ENCODE data around the gene DBET. TPM values are rescaled to one million over a fixed set of nuclear protein-coding genes. Genes with fewer than 3 reads are reported as not detected.
"Not testable (repeated sequence)": the region's sequence is repeated elsewhere in the genome, so short reads cannot be mapped to it uniquely, and the experiment has no call there.

Gene DBET
- total and polyA plus RNA-seq, 2 of the 13 experiments (the other 11 are each of a cell fraction or from before 2014, with no cell fraction given): not detected

DNA sequence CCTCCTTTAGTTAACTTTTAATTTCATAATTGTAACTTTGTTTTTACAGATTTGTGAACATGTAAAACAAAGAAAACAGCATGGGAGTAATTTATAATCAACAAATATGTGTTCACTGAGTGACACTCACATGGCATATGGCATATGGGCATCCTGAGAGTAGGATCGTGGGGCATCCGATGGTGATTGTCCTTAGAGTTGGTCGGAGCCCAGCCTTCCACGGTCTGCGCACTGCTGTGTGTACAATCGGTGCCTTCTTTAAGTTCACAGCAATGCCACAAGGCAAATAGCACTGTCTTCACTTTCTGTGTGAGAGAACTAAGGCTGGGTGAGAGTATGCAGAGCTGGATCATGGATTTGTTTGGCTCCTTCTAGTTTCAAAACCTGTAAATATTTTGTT lies 31.0 kb downstream of the DBET start:
- H4K20me1 ChIP-seq (ENCODE audit: insufficient read depth, low read length); H3K4me2 ChIP-seq (ENCODE audit: low read depth, low read length); CTCF ChIA-PET (ENCODE audit: low intra/inter-chr PET ratio, low total read pairs); ATAC-seq; H3K36me3 ChIP-seq (replicated peaks in 1 of 2; ENCODE audit: control insufficient read depth in 1 of 2, insufficient read depth in 2 of 2, low read length in 2 of 2); FAIRE-seq; H2AFZ ChIP-seq (ENCODE audit: low read length); in situ Hi-C loops (cut with HindIII; ENCODE audit: extremely low pct_ligation_motif_present, low pct_unique_long_range_greater_than_20kb); H3K27me3 ChIP-seq (ENCODE audit: control insufficient read depth in 1 of 2, insufficient read depth in 2 of 2, low read length in 2 of 2); POLR2A ChIA-PET; DNase-seq (ENCODE audit: low spot score); H3K4me3 ChIP-seq (replicated peaks in 1 of 3; ENCODE audit: insufficient read depth in 1 of 3, low read depth in 2 of 3, low read length in 3 of 3); H3K9me3 ChIP-seq (ENCODE audit: low read length); intact Hi-C loops (cut with micrococcal nuclease; ENCODE audit: unreplicated experiment); H3K9ac ChIP-seq (ENCODE audit: insufficient read depth, low read depth, low read length); H3K27ac ChIP-seq (ENCODE audit: extremely low read length, insufficient read depth, low read length); BruUV-seq (replicated peaks); H3K4me1 ChIP-seq (ENCODE audit: insufficient read depth, low read length); H3K79me2 ChIP-seq (ENCODE audit: insufficient read depth, low read length): not testable (repeated sequence)
- no CpG with 5 or more reads among the region's 6 CpGs for WGBS (ENCODE audit: low lambda C conversion rate)

DNA sequence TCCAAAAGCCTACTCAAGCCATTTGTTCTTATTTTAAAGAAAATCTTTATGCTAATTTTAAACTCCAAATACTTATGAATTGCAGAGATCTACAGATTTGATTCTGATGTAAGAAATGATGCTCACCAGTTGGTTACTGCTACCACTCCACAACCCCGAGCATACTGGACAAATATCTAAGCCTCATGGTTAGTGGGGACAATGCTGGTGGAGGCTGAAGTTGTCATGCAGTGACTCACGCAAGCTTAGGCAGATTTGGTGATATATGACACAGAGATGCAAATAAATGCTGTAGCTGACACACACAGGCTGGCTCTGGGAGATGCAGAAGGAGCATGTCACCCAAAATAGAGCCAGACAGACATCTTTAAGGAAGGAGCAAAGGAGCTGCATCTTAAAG lies 35.3 kb downstream of the DBET start:
- H3K27ac ChIP-seq (ENCODE audit: extremely low read length, insufficient read depth, low read length); POLR2A ChIA-PET; H3K4me3 ChIP-seq (replicated peaks in 1 of 3; ENCODE audit: insufficient read depth in 1 of 3, low read depth in 2 of 3, low read length in 3 of 3); H3K4me2 ChIP-seq (ENCODE audit: low read depth, low read length); H3K36me3 ChIP-seq (replicated peaks in 1 of 2; ENCODE audit: control insufficient read depth in 1 of 2, insufficient read depth in 2 of 2, low read length in 2 of 2); H3K9ac ChIP-seq (ENCODE audit: insufficient read depth, low read depth, low read length); CTCF ChIA-PET (ENCODE audit: low intra/inter-chr PET ratio, low total read pairs); in situ Hi-C loops (cut with HindIII; ENCODE audit: extremely low pct_ligation_motif_present, low pct_unique_long_range_greater_than_20kb); H2AFZ ChIP-seq (ENCODE audit: low read length); H3K27me3 ChIP-seq (ENCODE audit: control insufficient read depth in 1 of 2, insufficient read depth in 2 of 2, low read length in 2 of 2); H4K20me1 ChIP-seq (ENCODE audit: insufficient read depth, low read length); intact Hi-C loops (cut with micrococcal nuclease; ENCODE audit: unreplicated experiment); BruUV-seq (replicated peaks); H3K79me2 ChIP-seq (ENCODE audit: insufficient read depth, low read length); H3K4me1 ChIP-seq (ENCODE audit: insufficient read depth, low read length); DNase-seq (ENCODE audit: low spot score); H3K9me3 ChIP-seq (ENCODE audit: low read length); ATAC-seq; FAIRE-seq: not testable (repeated sequence)
- WGBS (ENCODE audit: low lambda C conversion rate): 9% methylated on average over 2 of the region's 2 CpGs

DNA sequence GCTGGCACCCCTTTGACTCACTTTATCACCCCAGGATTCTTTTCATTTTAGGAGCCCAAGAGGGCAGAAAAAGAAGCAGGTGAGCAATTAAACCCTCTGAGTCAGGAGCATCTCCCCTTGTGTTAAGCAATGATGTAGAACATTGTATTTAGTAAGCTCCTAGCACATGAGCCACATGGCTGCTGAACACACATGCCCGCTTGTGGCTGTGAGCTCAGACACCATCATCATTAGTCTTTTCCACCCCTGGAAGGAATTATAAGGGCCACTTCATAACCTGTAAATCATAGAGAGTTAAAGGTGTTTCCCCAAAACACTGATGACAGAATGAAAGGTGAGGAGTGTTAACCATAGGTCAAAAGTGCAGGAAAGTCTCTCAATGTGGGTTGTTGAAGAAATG lies 37.2 kb downstream of the DBET start:
- H3K27me3 ChIP-seq (ENCODE audit: control insufficient read depth in 1 of 2, insufficient read depth in 2 of 2, low read length in 2 of 2); H3K79me2 ChIP-seq (ENCODE audit: insufficient read depth, low read length); CTCF ChIA-PET (ENCODE audit: low intra/inter-chr PET ratio, low total read pairs); ATAC-seq; H3K4me2 ChIP-seq (ENCODE audit: low read depth, low read length); H4K20me1 ChIP-seq (ENCODE audit: insufficient read depth, low read length); H3K9ac ChIP-seq (ENCODE audit: insufficient read depth, low read depth, low read length); DNase-seq (ENCODE audit: low spot score); intact Hi-C loops (cut with micrococcal nuclease; ENCODE audit: unreplicated experiment); H3K4me3 ChIP-seq (replicated peaks in 1 of 3; ENCODE audit: insufficient read depth in 1 of 3, low read depth in 2 of 3, low read length in 3 of 3); H2AFZ ChIP-seq (ENCODE audit: low read length); H3K36me3 ChIP-seq (replicated peaks in 1 of 2; ENCODE audit: control insufficient read depth in 1 of 2, insufficient read depth in 2 of 2, low read length in 2 of 2); FAIRE-seq; in situ Hi-C loops (cut with HindIII; ENCODE audit: extremely low pct_ligation_motif_present, low pct_unique_long_range_greater_than_20kb); H3K27ac ChIP-seq (ENCODE audit: extremely low read length, insufficient read depth, low read length); POLR2A ChIA-PET; H3K9me3 ChIP-seq (ENCODE audit: low read length); BruUV-seq (replicated peaks); H3K4me1 ChIP-seq (ENCODE audit: insufficient read depth, low read length): not testable (repeated sequence)
- WGBS (ENCODE audit: low lambda C conversion rate): no CpG with 5 or more reads among the region's 1 CpG

All from HepG2 (cell line).